PFSK-1 (cell line): ENCODE measurements around the gene B4GALNT1.

ENCODE experiments used
- POLR2AphosphoS5 ChIP-seq: IDR thresholded peaks from 2 replicates; pipeline ENCODE4 v1.6.1; 2012; ENCODE audit warnings: low read depth, mild to moderate bottlenecking, control low read depth, low read length, moderate library complexity
- TAF1 ChIP-seq: IDR thresholded peaks from 2 replicates; pipeline ENCODE4 v1.6.1; 2012; ENCODE audit warnings: low read length, control low read depth, borderline replicate concordance; ENCODE audit not compliant: insufficient read depth
- TF ChIP-seq, protein P1 (sequence below), 2 experiments: IDR thresholded peaks; 2 replicates each; pipeline versions ENCODE4 v1.6.1 to v1.8.0; 2011 to 2012; ENCODE audit warnings: low read depth in 2 of 2, low read length in 2 of 2, control low read depth in 1 of 2, inconsistent platforms in 1 of 2, mild to moderate bottlenecking in 1 of 2, moderate library complexity in 1 of 2; ENCODE audit not compliant: insufficient read depth in 1 of 2

DNA sequence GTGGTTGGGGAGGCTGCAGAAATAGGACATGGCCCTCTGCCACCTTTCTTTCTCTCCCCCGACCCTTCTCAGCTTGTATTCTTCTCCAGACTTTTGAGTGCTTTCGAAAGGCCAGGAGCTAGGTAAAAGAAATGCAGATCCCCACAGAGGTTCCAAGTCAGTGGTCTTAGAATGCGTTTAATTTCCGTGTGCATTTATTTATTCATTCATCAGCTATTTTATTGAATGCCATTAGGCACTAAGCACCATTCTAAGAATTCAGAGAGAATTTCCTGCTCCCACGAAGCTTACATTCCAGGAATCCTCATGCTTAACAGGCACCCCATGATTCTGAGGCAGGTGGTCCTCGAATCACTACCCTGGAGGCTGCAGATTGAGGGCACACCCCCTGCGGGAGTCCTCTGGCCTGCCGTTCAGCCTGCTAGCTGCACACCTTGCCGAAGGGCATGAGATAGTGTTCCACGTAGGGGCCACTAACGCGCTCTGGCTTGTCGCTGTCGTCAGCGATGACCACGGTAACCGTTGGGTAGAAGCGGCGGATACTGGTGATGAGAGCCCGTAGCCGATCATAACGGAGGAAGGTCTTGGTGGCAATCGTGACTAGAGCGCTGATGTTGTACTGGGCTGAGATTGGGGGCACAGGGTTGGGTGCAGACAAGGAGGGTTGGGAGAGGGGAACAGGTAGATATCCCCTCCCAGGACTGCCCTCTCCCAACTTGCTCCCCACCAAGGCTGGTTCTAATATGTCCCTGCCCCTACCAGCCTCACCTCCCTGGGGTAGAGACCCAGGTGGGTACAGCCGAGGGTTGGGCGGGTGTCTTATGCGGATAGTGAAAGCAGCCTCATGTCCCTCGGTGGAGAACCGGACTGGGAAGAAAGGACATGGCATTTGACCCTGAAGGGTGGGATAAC, 4.5 kb downstream of the B4GALNT1 start:
- TF ChIP-seq POLR2AphosphoS5 (no peak), TAF1 (no peak)
- TF ChIP-seq, protein P1, sequence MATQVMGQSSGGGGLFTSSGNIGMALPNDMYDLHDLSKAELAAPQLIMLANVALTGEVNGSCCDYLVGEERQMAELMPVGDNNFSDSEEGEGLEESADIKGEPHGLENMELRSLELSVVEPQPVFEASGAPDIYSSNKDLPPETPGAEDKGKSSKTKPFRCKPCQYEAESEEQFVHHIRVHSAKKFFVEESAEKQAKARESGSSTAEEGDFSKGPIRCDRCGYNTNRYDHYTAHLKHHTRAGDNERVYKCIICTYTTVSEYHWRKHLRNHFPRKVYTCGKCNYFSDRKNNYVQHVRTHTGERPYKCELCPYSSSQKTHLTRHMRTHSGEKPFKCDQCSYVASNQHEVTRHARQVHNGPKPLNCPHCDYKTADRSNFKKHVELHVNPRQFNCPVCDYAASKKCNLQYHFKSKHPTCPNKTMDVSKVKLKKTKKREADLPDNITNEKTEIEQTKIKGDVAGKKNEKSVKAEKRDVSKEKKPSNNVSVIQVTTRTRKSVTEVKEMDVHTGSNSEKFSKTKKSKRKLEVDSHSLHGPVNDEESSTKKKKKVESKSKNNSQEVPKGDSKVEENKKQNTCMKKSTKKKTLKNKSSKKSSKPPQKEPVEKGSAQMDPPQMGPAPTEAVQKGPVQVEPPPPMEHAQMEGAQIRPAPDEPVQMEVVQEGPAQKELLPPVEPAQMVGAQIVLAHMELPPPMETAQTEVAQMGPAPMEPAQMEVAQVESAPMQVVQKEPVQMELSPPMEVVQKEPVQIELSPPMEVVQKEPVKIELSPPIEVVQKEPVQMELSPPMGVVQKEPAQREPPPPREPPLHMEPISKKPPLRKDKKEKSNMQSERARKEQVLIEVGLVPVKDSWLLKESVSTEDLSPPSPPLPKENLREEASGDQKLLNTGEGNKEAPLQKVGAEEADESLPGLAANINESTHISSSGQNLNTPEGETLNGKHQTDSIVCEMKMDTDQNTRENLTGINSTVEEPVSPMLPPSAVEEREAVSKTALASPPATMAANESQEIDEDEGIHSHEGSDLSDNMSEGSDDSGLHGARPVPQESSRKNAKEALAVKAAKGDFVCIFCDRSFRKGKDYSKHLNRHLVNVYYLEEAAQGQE (IDR thresholded peaks at IDR 0.05; ENCODE audit: insufficient read depth in 1 of 2, low read depth in 2 of 2, low read length in 2 of 2) = no peak
